HL-60/S4 treated with phorbol 12-myristate 13-acetate at 8.2 ng/mL for 4 days and 3 days (cell line): ENCODE data around the gene PCDHGA8.
"Not testable (repeated sequence)": the region's sequence is repeated elsewhere in the genome, so short reads cannot be mapped to it uniquely, and the experiment has no call there.

ENCODE experiments used
- in situ Hi-C: fragments of 300-500 bp; cut with MboI; formaldehyde crosslinking; loops from 2 replicates; pipeline ENCODE4 v1.15.0; 2022; ENCODE audit warnings: low sequenced_read_pairs

Gene PCDHGA8

GRCh38 chr5:141430332-141431113, 38.1 kb downstream of the PCDHGA8 start, which contains the start of gene PCDHGA12:
Gene PCDHGA12, plus strand, starts transcription at chr5:141430507. Its CDS starts 253 bp downstream, at chr5:141430760.
- in situ Hi-C loops = no loop called here

DNA sequence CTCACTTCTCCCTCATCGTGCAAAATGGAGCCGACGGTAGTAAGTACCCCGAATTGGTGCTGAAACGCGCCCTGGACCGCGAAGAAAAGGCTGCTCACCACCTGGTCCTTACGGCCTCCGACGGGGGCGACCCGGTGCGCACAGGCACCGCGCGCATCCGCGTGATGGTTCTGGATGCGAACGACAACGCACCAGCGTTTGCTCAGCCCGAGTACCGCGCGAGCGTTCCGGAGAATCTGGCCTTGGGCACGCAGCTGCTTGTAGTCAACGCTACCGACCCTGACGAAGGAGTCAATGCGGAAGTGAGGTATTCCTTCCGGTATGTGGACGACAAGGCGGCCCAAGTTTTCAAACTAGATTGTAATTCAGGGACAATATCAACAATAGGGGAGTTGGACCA, 38.9 kb downstream of the PCDHGA8 start:
- in situ Hi-C loops = no loop called here

DNA sequence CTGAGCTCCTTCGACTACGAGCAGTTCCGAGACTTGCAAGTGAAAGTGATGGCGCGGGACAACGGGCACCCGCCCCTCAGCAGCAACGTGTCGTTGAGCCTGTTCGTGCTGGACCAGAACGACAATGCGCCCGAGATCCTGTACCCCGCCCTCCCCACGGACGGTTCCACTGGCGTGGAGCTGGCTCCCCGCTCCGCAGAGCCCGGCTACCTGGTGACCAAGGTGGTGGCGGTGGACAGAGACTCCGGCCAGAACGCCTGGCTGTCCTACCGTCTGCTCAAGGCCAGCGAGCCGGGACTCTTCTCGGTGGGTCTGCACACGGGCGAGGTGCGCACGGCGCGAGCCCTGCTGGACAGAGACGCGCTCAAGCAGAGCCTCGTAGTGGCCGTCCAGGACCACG, 39.9 kb downstream of the PCDHGA8 start:
- in situ Hi-C loops = not testable (repeated sequence)

DNA sequence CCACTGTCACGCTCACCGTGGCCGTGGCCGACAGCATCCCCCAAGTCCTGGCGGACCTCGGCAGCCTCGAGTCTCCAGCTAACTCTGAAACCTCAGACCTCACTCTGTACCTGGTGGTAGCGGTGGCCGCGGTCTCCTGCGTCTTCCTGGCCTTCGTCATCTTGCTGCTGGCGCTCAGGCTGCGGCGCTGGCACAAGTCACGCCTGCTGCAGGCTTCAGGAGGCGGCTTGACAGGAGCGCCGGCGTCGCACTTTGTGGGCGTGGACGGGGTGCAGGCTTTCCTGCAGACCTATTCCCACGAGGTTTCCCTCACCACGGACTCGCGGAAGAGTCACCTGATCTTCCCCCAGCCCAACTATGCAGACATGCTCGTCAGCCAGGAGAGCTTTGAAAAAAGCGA, 40.3 kb downstream of the PCDHGA8 start:
- in situ Hi-C loops = not testable (repeated sequence)

GRCh38 chr5:141434006-141434405, 41.6 kb downstream of the PCDHGA8 start:
- in situ Hi-C loops = no loop called here

- in situ Hi-C loops = no loop called here
Measured at GRCh38 chr5:141437221-141437620, 44.8 kb downstream of the PCDHGA8 start.

GRCh38 chr5:141439411-141440141, 47.1 kb downstream of the PCDHGA8 start:
- in situ Hi-C loops = no loop called here

DNA sequence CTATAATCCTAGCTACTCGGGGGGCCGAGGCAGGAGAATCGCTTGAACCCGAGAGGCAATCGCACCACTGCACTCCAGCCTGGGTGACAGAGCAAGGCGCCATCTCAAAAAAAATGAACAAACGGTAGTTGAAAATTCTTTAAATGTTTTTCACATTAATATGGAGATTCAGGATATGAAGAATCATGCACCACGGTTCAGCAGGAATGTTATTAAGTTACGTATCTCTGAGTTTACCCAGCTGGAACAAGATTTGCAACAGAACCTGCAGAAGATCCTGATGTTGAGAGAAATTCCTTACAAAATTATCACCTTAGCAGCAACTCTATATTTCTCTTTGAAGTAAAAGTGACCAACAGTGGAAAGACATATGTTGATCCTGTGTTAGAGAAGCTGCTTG, 47.9 kb downstream of the PCDHGA8 start:
- in situ Hi-C loops = no loop called here

DNA sequence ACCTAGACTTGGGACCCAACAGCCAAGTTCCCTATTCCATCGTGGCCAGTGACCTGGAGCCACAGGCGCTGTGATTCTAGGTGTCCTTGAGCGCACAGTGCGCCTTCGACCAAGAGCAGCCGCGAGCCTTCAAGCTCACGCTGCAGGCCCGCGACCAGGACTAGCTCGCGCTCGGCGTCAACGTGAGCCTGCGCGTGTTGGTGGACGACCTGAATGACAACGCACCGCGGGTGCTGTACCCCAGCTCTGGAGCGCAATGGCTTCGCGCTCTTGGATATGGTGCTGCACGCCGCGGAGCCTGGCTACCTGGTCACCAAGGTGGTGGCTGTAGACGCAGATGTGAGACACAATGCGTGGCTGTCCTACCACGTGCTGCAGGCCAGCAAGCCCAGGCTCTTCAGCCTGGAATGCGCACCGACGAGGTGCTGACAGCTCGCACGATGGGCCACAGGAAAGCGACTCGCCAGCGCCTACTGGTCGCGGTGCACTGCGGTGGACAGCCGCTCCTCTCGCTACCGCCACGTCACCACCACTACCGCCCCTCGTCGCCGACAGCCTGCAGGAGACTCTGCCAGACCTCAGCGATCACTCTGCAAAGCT, 49.2 kb downstream of the PCDHGA8 start:
- in situ Hi-C loops = no loop called here
